Stomach (tissue), 9 donors: ENCODE results near the gene DNAJB4. TPM values are rescaled to one million over a fixed set of nuclear protein-coding genes. Genes with fewer than 3 reads are reported as not detected.
A peak's percentile ranks its signal among the peaks of the same experiment; 100 is the strongest.

ENCODE experiments used
- DNase-seq, 2 donors: peaks; one replicate each; pipeline versions ENCODE4 v3.0.0 to v3.0.0-alpha.2; 2013 to 2019
- H3K27ac ChIP-seq, 5 donors: fragments of 200-600 bp in 4 of 5; sonication (generic) in 4 of 5; one replicate each; pipeline ENCODE4 v1.5.1; 2013 to 2019; ENCODE audit warnings: mild to moderate bottlenecking in 1 of 5, moderate library complexity in 1 of 5
- H3K27me3 ChIP-seq, 3 donors: fragments of 200-600 bp; sonication (generic); one replicate each; pipeline ENCODE4 v1.5.1; 2017 to 2019; ENCODE audit warnings: mixed run types in 1 of 3
- H3K36me3 ChIP-seq, 4 donors: fragments of 200-600 bp; sonication (generic); 1 replicate in 3 of 4; 2 replicates in 1 of 4; pipeline ENCODE4 v1.5.1; 2016 to 2019
- H3K4me1 ChIP-seq, 4 donors: fragments of 200-600 bp; sonication (generic); one replicate each; pipeline ENCODE4 v1.5.1; 2016 to 2019
- H3K4me3 ChIP-seq, 4 donors: fragments of 200-600 bp; sonication (generic) in 3 of 4; one replicate each; pipeline ENCODE4 v1.5.1; 2016 to 2019; ENCODE audit warnings: mild to moderate bottlenecking in 1 of 4
- H3K9me3 ChIP-seq, 4 donors: fragments of 200-600 bp; sonication (generic); one replicate each; pipeline ENCODE4 v1.5.1; 2016 to 2019
- EP300 ChIP-seq: sonication (generic); formaldehyde crosslinking; IDR thresholded peaks from one replicate; pipeline ENCODE4 v1.6.1; 2017; ENCODE audit warnings: antibody characterized with exemption
- POLR2A ChIP-seq, 4 donors: fragments of 450-650 bp; IDR thresholded peaks; one replicate each; pipeline ENCODE4 v1.6.1; 2016; ENCODE audit warnings: antibody characterized with exemption in 4 of 4, control low read depth in 2 of 4, mild to moderate bottlenecking in 1 of 4, moderate library complexity in 1 of 4
- POLR2AphosphoS5 ChIP-seq, 3 donors: sonication (generic); formaldehyde crosslinking; IDR thresholded peaks; one replicate each; pipeline ENCODE4 v1.6.1; 2016; ENCODE audit warnings: antibody characterized with exemption in 3 of 3
- WGBS, 5 donors: extraction: QIAGEN DNeasy Blood & Tissue Kit in 3 of 5; methylation state at CpG; one replicate each; pipeline versions ENCODE4 v1.1.5 to v1.1.7; 2013 to 2018; 5-methylcytosine and 5-hydroxymethylcytosine counted together
- intact Hi-C: fragments of 100-400 bp; cut with DNase I; formaldehyde crosslinking; loops from one replicate; pipeline ENCODE4 v1.15.1; 2023; ENCODE audit warnings: low total_unique reads
- polyA plus RNA-seq, 3 donors: library from polyadenylated mRNA; stranded (reverse); fragments of 200-250 nt; gene quantifications; one replicate each; pipeline ENCODE4 v1.2.3, GENCODE V29; 2013
- total RNA-seq, 5 donors: library from RNA; depleted of rRNA; stranded (reverse); fragments of >200 nt; gene quantifications; one replicate each; pipeline versions ENCODE4 v1.1.0 to v1.2.3, GENCODE V29; 2014 to 2016
- TF ChIP-seq, protein P1 (sequence below), 7 experiments: fragments of 450-650 bp in 4 of 7; fragments of 200-600 bp in 3 of 7; sonication (generic) in 3 of 7; IDR thresholded peaks; one replicate each; pipeline ENCODE4 v1.5.1; 2016 to 2019; ENCODE audit warnings: antibody characterized with exemption in 7 of 7, control low read depth in 2 of 7, mild to moderate bottlenecking in 1 of 7
- donor health status: healthy with polysubstance abuse.
- donor health status: Bipolar disorder and iron deficiency.
- donor health status: healthy.

The DNAJB4 gene
- total and polyA plus RNA-seq, 8 donors, result 7.2 to 65.7 (median 14.3) TPM

DNA sequence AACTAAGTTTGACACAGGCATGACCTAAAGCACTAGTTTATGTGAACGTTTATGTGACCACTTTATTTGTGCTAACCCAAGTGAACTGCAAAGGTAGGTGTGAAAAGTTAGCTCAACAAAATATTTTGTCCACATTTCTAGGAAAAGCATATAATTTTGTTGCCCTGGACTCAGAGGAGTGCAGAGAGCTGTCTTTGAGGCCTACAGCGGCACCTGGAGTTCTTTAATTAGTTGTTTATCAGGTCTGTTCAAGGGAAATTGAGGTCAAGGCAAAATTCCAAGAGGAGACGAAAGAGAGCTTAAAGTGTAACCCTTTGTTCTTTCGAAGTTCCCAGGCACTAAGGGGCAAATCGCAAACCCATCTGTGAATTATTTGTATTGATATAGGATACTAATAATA, 42.4 kb downstream of the DNAJB4 start:
- H3K4me3 ChIP-seq, result peak overlapping the region; percentile 66 to 77 (median 68)
- intact Hi-C loops, result no loop called here

DNA sequence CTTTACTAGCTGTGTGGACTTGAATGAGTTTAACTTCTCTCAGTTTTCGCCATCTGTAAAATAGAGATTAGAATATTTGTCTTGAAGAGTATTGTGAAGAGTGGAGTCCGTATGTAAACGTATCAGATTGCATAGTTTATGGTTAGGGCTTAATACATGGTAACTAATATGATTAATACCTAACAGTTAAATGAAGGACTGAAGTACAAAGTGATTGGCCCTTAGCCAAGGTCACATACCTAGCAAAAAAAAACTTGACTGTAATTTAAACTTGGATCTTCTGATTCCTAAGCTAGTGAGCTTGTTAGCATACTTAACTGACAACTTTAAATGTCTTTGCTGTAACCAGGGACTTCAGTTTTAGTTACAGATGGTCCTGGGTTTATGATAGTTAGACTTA, 42.9 kb downstream of the DNAJB4 start:
- 34 to 52% (median 39%) methylated on average over 3 of the region's 3 CpGs for WGBS, 5 donors
- Histone ChIP-seq H3K9me3 (no peaks in the 10 kb centered on the region), H3K27ac (peak overlapping the region in 1 of 5 donors; percentile 81), H3K36me3 (no peaks in the 10 kb centered on the region), H3K4me3 (peak overlapping the region in 3 of 4 donors; percentile 68 to 77 (median 69)), H3K27me3 (peaks cover 0 to 24% (median 8%) of the 10 kb centered on the region in 3 donors), H3K4me1 (peaks cover 7 to 33% (median 15%) of the 10 kb centered on the region in 4 donors)
- peak in 1 of 2 donors; percentile 31 for DNase-seq
- intact Hi-C loops, result no loop called here
- TF ChIP-seq, protein P1, sequence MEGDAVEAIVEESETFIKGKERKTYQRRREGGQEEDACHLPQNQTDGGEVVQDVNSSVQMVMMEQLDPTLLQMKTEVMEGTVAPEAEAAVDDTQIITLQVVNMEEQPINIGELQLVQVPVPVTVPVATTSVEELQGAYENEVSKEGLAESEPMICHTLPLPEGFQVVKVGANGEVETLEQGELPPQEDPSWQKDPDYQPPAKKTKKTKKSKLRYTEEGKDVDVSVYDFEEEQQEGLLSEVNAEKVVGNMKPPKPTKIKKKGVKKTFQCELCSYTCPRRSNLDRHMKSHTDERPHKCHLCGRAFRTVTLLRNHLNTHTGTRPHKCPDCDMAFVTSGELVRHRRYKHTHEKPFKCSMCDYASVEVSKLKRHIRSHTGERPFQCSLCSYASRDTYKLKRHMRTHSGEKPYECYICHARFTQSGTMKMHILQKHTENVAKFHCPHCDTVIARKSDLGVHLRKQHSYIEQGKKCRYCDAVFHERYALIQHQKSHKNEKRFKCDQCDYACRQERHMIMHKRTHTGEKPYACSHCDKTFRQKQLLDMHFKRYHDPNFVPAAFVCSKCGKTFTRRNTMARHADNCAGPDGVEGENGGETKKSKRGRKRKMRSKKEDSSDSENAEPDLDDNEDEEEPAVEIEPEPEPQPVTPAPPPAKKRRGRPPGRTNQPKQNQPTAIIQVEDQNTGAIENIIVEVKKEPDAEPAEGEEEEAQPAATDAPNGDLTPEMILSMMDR (IDR thresholded peaks at IDR 0.05), result no peak
- TF ChIP-seq EP300 (no peak), POLR2AphosphoS5 (IDR thresholded peaks at IDR 0.05) (no peak)

More for the DNA sequence above, 42.4 kb downstream of the DNAJB4 start:
- no peaks in the 10 kb centered on the region for H3K9me3 ChIP-seq
- H3K27me3 ChIP-seq, result peaks cover 0 to 24% (median 8%) of the 10 kb centered on the region in 3 donors
- peaks cover 7 to 33% (median 15%) of the 10 kb centered on the region in 4 donors for H3K4me1 ChIP-seq
- WGBS, 5 donors, result 27 to 51% (median 34%) methylated on average over 5 of the region's 5 CpGs
- TF ChIP-seq, protein P1 (IDR thresholded peaks at IDR 0.05), result no peak
- no peak for TF ChIP-seq EP300
- TF ChIP-seq POLR2AphosphoS5 (IDR thresholded peaks at IDR 0.05), result no peak
- no peak for TF ChIP-seq POLR2A (IDR thresholded peaks at IDR 0.05)
- peak in 1 of 2 donors; percentile 37 for DNase-seq
- H3K36me3 ChIP-seq, result no peaks in the 10 kb centered on the region
- H3K27ac ChIP-seq, result peak overlapping the region in 3 of 5 donors; percentile 27 to 81 (median 67)

DNA sequence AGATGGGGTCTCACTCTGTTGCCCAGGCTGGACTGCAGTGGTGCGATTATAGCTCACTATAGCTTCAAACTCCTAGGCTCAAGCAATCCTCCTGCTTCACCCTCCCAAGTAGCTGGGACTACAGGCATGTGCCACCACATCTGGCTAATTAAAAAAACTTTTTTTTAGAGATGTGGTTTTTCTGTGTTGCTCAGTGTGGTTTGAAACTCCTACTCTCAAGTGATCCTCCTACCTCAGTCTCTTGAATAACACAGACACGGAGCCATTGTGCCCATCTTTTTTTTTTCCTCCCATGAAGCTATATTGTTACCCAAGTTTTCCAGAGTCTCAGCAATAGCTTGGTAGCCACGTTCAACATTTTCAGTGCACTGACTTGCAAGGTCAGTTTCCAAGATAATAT, 43.7 kb downstream of the DNAJB4 start:
- no peaks in the 10 kb centered on the region for H3K9me3 ChIP-seq
- intact Hi-C loops, result no loop called here
- H3K4me1 ChIP-seq, result peaks cover 7 to 33% (median 15%) of the 10 kb centered on the region in 4 donors
- no peak overlapping the region for H3K27ac ChIP-seq
- peaks cover 0 to 24% (median 8%) of the 10 kb centered on the region in 3 donors for H3K27me3 ChIP-seq
- no peak overlapping the region for H3K4me3 ChIP-seq
- TF ChIP-seq POLR2AphosphoS5 (IDR thresholded peaks at IDR 0.05) (no peak), POLR2A (IDR thresholded peaks at IDR 0.05) (no peak), EP300 (no peak)
- no peak for DNase-seq
- no peaks in the 10 kb centered on the region for H3K36me3 ChIP-seq
- 78 to 90% (median 80%) methylated on average over 3 of the region's 3 CpGs for WGBS, 5 donors

DNA sequence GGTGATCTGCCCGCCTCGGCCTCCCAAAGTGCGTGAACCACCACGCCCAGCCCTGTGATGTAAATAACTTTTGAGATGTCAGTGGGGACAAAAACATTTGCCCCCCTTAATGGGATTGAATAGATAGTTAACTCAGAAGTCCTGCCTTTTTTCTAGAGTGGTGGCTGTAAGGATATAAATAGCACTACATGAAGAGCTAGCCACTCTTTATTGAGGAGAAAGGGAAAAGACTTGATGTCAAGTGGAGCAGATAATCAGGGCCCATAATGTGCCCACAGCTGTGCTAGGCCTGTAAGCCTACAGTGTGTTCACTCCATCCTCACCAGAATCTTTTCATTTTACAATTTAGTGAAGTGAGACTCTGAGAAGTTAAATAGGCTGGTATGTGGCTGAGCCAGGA, 44.7 kb downstream of the DNAJB4 start:
- peaks cover 7 to 32% (median 15%) of the 10 kb centered on the region in 4 donors for H3K4me1 ChIP-seq
- no peak overlapping the region for H3K27ac ChIP-seq
- peaks cover 0 to 24% (median 8%) of the 10 kb centered on the region in 3 donors for H3K27me3 ChIP-seq
- intact Hi-C loops, result no loop called here
- no peak for DNase-seq
- TF ChIP-seq POLR2AphosphoS5 (IDR thresholded peaks at IDR 0.05), result no peak
- TF ChIP-seq, protein P1 (IDR thresholded peaks at IDR 0.05), result no peak
- no peak for TF ChIP-seq EP300
- TF ChIP-seq POLR2A (IDR thresholded peaks at IDR 0.05), result no peak
- 91 to 98% (median 94%) methylated on average over 4 of the region's 4 CpGs for WGBS, 5 donors
- no peaks in the 10 kb centered on the region for H3K36me3 ChIP-seq
- no peak overlapping the region for H3K4me3 ChIP-seq
- H3K9me3 ChIP-seq, result no peaks in the 10 kb centered on the region

DNA sequence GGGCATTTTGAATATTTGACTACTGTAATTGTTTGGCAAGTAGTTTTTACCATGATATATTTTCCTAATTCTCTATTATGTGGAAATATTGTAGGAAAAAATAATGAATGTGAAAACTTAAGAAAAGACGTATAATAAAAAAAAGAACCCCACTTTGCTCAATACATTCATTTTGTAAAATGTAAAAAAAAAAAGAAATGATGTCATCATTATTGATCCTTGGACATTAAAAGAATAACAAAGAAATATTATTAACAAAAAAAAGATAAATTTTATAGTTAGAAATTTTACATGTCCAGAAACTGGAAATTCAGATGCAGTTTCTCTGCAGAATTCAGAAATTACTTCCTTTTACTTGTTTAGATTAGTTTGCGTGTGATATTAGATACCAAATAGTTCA, 46.3 kb downstream of the DNAJB4 start:
- 94 to 100% (median 96%) methylated on average over 2 of the region's 2 CpGs for WGBS, 5 donors
- H3K27me3 ChIP-seq, result peaks cover 0 to 15% (median 5%) of the 10 kb centered on the region in 3 donors
- no peak for TF ChIP-seq EP300
- no peak for TF ChIP-seq POLR2A (IDR thresholded peaks at IDR 0.05)
- no peak for TF ChIP-seq POLR2AphosphoS5 (IDR thresholded peaks at IDR 0.05)
- TF ChIP-seq, protein P1 (IDR thresholded peaks at IDR 0.05), result no peak
- H3K27ac ChIP-seq, result no peak overlapping the region
- DNase-seq, result no peak
- peaks cover 3 to 18% (median 14%) of the 10 kb centered on the region in 4 donors for H3K4me1 ChIP-seq
- no peaks in the 10 kb centered on the region for H3K9me3 ChIP-seq
- H3K4me3 ChIP-seq, result no peak overlapping the region
- intact Hi-C loops, result no loop called here
- H3K36me3 ChIP-seq, result no peaks in the 10 kb centered on the region
